ENCODE data around the gene USH1G.
"Not testable (repeated sequence)": the region's sequence is repeated elsewhere in the genome, so short reads cannot be mapped to it uniquely, and the experiment has no call there.

Gene USH1G

GRCh38 chr17:74925242-74925641 is 2.2 kb upstream of the USH1G start:
- no peak for DNase-seq

GRCh38 chr17:74924250-74924948 is 1.3 kb upstream of the USH1G start, which contains the start of gene OTOP2:
TSS of gene OTOP2 (plus strand) at chr17:74924273. CDS start at chr17:74924633, 360 bp downstream.
- peak; percentile 4 for DNase-seq

GRCh38 chr17:74923538-74924249 is 639 bp upstream of the USH1G start:
- peak; percentile 72 for DNase-seq

- DNase-seq: no peak
These were observed 883 bp downstream of the USH1G start for GRCh38 chr17:74922172-74922571.

- no peak for DNase-seq
These were observed 1.3 kb downstream of the USH1G start for GRCh38 chr17:74921769-74922168.

GRCh38 chr17:74921026-74921681 is 1.9 kb downstream of the USH1G start:
- DNase-seq: no peak

GRCh38 chr17:74920642-74921025 is 2.4 kb downstream of the USH1G start:
- no peak for DNase-seq

GRCh38 chr17:74920306-74920620 is 2.8 kb downstream of the USH1G start:
- DNase-seq: no peak

GRCh38 chr17:74919440-74920305 is 3.4 kb downstream of the USH1G start:
- DNase-seq: peak; percentile 13

GRCh38 chr17:74918906-74919305 is 4.1 kb downstream of the USH1G start:
- DNase-seq: no peak

GRCh38 chr17:74917430-74917829 is 5.6 kb downstream of the USH1G start:
- DNase-seq: no peak

GRCh38 chr17:74916851-74917199 is 6.2 kb downstream of the USH1G start:
- DNase-seq: no peak

GRCh38 chr17:74916136-74916850 is 6.8 kb downstream of the USH1G start:
- DNase-seq: no peak

- not testable (repeated sequence) for DNase-seq
These were observed 11.6 kb downstream of the USH1G start for GRCh38 chr17:74911423-74911822.

GRCh38 chr17:74909097-74909496 is 14.0 kb downstream of the USH1G start:
- DNase-seq: not testable (repeated sequence)

- DNase-seq: no peak
These were observed 16.0 kb downstream of the USH1G start for GRCh38 chr17:74907012-74907411.

GRCh38 chr17:74906214-74906793 is 16.8 kb downstream of the USH1G start:
- peak; percentile 7 for DNase-seq

- no peak for DNase-seq
These were observed 18.2 kb downstream of the USH1G start for GRCh38 chr17:74904687-74905409.

- no peak for DNase-seq
These were observed 19.4 kb downstream of the USH1G start for GRCh38 chr17:74903671-74904070.

- no peak for DNase-seq
These were observed 20.0 kb downstream of the USH1G start for GRCh38 chr17:74903034-74903433.

- DNase-seq: no peak
These were observed 21.5 kb downstream of the USH1G start for GRCh38 chr17:74901353-74902135.

Data from CD4-positive, alpha-beta T cell treated with Interleukin-10 for 1 hour (primary cell).